ENCODE data around the gene LRRK1. TPM values are rescaled to one million over a fixed set of nuclear protein-coding genes. Genes with fewer than 3 reads are reported as not detected.

LRRK1 gene
- total RNA-seq, 1 experiment from 2014 or later, result 3.7 TPM

DNA sequence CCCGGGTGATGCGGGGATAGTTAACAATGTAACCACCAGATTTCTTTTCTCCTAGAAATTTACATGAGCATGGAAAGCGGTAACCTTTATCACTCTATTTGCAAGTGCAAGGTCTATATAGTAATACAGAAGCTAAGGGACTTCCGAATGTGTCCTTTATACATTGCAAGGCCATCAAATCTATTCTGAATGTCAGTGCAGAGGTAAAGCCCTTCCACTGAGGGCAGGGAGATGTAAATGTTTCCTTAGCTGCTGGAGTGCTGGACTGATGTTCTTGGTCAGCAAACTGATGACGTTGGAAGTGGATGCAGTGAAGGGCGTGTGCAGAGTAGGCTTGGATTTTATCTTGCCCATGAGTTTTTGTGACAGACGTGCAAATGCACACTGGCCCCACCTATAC lies 33.3 kb upstream of the LRRK1 start:
- no peak overlapping the region for H3K27ac ChIP-seq
- no peak overlapping the region for H3K4me3 ChIP-seq
- peaks cover 16% of the 10 kb centered on the region for H3K4me1 ChIP-seq (replicated peaks)
- H3K27me3 ChIP-seq (replicated peaks), result peaks cover 41% of the 10 kb centered on the region
- no peaks in the 10 kb centered on the region for H3K9me3 ChIP-seq (replicated peaks)
- DNase-seq (ENCODE audit: low read depth in 1 of 2, low spot score in 2 of 2), result no peak
- no peaks in the 10 kb centered on the region for H3K36me3 ChIP-seq

DNA sequence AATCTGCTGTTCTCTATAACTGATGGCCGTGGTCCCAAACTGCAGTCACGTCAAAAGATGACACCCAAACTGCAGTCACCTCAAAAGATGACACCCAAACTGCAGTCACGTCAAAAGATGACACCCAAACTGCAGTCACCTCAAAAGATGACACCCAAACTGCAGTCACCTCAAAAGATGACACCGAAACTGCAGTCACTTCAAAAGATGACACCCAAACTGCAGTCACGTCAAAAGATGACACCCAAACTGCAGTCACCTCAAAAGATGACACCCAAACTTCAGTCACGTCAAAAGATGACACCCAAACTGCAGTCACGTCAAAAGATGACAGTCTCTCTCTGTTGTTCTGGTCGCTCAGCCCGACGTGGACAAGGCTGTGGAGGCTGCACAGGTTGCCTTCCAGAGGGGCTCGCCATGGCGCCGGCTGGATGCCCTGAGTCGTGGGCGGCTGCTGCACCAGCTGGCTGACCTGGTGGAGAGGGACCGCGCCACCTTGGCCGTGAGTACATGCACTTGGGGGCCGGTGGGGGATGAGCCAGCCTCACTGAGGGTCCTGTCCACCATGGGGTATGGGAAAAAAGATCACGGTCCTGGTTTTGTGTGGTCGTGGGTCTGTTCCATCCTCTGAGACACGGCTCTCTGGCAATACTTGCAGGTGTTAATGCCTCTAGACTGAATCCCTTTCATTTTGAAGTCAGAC lies 31.8 kb upstream of the LRRK1 start:
- no peaks in the 10 kb centered on the region for H3K36me3 ChIP-seq
- DNase-seq (ENCODE audit: low read depth in 1 of 2, low spot score in 2 of 2), result no peak

DNA sequence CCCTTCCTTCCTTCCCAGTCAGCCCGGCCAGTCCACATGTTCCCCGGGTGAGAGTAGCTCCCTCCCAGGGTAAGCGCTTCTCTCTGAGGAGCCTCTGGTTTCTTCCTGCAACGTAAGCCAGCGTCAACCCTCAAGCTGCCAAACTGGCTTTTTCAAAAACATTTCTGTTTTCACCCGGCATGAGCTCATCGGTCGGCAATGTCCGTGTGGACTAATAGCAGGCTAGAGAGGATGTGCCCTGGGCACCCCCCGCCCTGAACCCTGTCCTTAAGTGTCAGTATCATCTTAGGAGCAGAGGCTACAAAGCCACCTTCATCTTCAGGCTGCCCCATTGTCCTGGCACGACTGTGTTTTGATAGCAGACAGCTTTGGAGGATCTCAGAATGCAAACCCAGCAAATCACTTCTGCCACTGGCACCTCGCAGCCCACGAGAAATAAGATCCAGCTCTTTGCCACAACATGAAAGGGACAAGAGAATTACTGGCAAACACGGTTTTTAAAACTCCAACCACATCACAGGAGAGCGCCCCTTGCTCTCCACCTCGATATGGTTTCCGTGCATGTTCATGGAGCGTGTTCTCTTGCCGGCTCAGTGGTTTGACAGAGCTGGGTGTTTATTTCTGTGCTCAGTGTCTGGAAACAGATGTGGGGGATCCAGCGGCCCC lies 29.6 kb upstream of the LRRK1 start:
- H3K36me3 ChIP-seq, result no peaks in the 10 kb centered on the region

More for the DNA sequence above, 31.8 kb upstream of the LRRK1 start:
- peaks cover 24% of the 10 kb centered on the region for H3K4me1 ChIP-seq (replicated peaks)
- H3K9me3 ChIP-seq (replicated peaks), result no peaks in the 10 kb centered on the region
- H3K4me3 ChIP-seq, result no peak overlapping the region
- peaks cover 25% of the 10 kb centered on the region for H3K27me3 ChIP-seq (replicated peaks)
- no peak overlapping the region for H3K27ac ChIP-seq

DNA sequence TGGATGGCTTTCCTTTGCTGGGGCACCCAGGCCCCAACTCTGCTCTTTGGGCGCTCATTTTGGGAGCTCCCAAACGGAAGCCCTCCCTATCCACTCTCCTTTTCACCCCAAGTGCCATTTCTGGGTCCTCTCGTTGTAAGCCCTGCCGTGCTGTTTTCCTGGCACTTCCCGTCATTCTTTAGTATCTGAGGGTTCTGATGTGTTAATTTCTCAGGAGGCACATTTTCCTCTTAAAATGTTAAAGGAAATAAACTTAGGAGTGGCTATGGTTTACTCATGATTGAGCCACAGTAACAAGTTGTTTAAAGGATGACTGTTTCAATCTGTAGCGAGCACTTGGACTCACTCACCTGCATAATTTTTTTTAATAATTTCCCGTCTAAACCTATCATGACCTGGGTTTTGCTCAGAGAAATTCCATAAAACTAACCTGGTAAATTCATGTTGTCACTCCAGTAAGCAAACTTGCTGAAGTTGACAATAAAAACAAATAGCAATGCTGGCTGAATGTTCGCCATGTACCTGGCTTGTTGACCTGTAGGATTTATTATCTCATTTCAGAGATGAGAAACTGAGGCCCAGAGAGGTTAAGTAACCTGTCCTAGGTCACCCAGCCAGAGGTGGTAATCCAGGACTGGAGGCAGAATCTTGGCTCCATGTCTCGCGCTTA lies 29.0 kb upstream of the LRRK1 start:
- H3K4me3 ChIP-seq, result no peak overlapping the region
- no peaks in the 10 kb centered on the region for H3K36me3 ChIP-seq

More for the DNA sequence above, 29.6 kb upstream of the LRRK1 start:
- peaks cover 24% of the 10 kb centered on the region for H3K4me1 ChIP-seq (replicated peaks)
- no peaks in the 10 kb centered on the region for H3K9me3 ChIP-seq (replicated peaks)
- H3K27ac ChIP-seq, result peak overlapping the region; percentile 7; the same call in 1 of the 2 replicates
- H3K4me3 ChIP-seq, result no peak overlapping the region
- H3K27me3 ChIP-seq (replicated peaks), result peaks cover 9% of the 10 kb centered on the region
- peak; percentile 59 to 68 for DNase-seq (ENCODE audit: low read depth in 1 of 2, low spot score in 2 of 2)

DNA sequence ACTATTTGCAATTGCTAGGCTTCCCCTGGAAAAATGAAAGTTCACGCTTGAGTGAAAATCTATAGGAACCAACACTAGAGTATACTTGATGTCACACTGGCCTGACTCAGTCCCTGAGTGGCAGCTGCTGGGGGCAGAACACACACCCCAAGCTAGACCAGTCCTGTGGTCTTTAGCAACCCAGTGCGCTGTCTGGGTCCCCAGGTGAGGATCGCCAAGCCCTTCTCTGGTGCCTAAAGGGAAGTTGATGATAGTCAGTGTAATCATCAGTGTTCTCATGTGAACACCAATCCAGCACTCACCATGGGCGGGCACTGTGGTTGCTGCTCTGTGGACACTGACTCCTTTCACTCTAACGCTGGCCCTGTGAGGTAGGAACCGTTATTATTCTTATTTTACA lies 28.3 kb upstream of the LRRK1 start:
- H3K36me3 ChIP-seq, result no peaks in the 10 kb centered on the region

More for the DNA sequence above, 29.0 kb upstream of the LRRK1 start:
- DNase-seq (ENCODE audit: low read depth in 1 of 2, low spot score in 2 of 2), result no peak
- no peak overlapping the region for H3K27ac ChIP-seq
- H3K9me3 ChIP-seq (replicated peaks), result no peaks in the 10 kb centered on the region
- H3K27me3 ChIP-seq (replicated peaks), result peaks cover 3% of the 10 kb centered on the region
- H3K4me1 ChIP-seq (replicated peaks), result peaks cover 24% of the 10 kb centered on the region

DNA sequence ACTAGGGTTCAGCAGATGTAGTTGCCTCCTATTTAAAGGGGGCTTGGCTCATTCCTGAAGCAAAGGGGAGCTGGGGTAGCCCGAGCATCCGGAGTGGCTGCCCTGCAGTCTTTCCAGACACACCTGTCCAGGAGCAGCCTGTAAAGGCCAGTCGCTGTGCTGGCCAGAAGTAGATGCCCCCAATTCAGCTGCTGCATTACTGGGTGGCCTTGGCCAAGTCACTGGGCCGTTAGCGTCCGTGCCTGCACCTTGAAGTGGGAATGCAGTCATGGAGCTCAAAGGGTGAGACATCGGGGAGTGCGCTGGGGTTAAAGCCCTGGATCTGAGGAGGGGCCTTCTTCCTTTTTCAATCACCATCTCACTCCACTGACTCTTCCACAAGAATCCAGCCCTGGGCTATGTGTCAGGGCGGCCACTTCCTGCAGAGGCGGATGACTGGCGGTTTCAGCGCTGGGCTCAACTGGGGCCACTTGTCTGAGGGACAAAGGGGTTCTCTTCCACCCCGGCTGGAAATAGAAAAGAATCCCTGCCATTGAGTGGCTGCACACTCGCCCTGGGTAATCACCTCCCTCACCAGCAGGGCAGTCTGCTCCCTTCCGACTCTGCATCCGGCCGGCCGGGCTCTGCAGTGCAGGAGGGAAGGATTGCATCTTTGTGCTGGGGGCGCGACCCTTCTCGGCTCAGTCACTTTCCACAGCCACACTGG lies 27.7 kb upstream of the LRRK1 start:
- no peak overlapping the region for H3K27ac ChIP-seq
- no peaks in the 10 kb centered on the region for H3K27me3 ChIP-seq (replicated peaks)
- H3K4me1 ChIP-seq (replicated peaks), result peaks cover 24% of the 10 kb centered on the region
- no peaks in the 10 kb centered on the region for H3K9me3 ChIP-seq (replicated peaks)
- no peak for DNase-seq (ENCODE audit: low read depth in 1 of 2, low spot score in 2 of 2)
- no peaks in the 10 kb centered on the region for H3K36me3 ChIP-seq
- H3K4me3 ChIP-seq, result no peak overlapping the region

More for the DNA sequence above, 28.3 kb upstream of the LRRK1 start:
- no peak overlapping the region for H3K27ac ChIP-seq
- no peaks in the 10 kb centered on the region; the same call in 1 of the 2 replicates for H3K27me3 ChIP-seq (replicated peaks)
- no peaks in the 10 kb centered on the region for H3K9me3 ChIP-seq (replicated peaks)
- peaks cover 24% of the 10 kb centered on the region for H3K4me1 ChIP-seq (replicated peaks)
- no peak overlapping the region for H3K4me3 ChIP-seq
- DNase-seq (ENCODE audit: low read depth in 1 of 2, low spot score in 2 of 2), result no peak

DNA sequence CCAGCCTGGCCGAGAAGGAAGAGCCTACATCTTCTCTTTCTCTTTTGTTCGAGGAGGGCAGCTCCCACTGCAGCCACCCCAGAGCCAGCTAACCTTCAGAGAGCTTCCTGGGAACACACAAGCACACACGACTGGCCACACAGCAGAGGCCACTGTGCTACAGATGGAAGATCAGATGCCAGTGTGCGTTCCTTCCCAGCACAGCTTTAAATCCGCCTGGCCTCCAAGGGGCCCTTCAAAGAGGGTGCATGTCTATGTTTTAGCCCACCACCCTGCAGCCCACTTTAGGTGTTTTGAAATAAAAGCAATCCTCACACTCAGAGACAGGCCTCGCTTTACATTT lies 27.2 kb upstream of the LRRK1 start:
- H3K27me3 ChIP-seq (replicated peaks), result no peaks in the 10 kb centered on the region
- H3K9me3 ChIP-seq (replicated peaks), result no peaks in the 10 kb centered on the region
- peaks cover 24% of the 10 kb centered on the region for H3K4me1 ChIP-seq (replicated peaks)
- H3K27ac ChIP-seq, result no peak overlapping the region
- H3K36me3 ChIP-seq, result no peaks in the 10 kb centered on the region
- no peak overlapping the region for H3K4me3 ChIP-seq
- DNase-seq (ENCODE audit: low read depth in 1 of 2, low spot score in 2 of 2), result no peak

DNA sequence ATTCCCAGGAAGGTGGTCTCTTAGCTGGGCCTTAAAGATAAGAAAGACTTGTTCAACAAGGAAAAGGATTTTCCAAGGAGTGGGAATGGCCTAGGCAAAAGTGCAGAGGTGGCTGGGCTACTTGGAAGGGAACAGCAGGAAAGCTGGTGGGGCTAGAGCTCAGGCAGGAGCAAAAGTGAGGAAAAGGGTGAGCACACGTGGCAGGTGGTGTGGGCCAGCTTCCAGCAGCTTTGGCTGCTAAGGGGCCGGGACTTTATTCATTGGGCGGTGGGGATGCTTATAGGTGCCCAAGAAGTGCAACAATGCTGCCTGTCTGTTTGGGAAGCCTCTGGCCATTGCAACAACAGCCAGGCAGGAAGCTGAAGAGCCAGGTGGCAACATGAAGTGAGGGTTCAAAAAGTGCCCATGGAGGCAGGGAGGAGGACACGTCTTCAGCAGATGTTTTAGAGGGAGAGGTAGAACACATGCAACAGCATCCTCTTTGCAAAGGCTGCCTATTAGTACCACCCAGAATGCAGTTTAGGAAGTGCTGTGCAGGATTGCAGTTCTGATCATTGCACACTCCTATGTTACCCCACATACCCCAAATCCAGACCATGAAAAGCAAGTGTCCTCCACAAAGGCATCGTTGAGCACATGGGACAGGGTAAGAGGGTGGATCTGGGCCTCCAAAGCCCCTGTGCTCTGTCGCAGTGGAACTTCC lies 25.7 kb upstream of the LRRK1 start:
- H3K9me3 ChIP-seq (replicated peaks), result no peaks in the 10 kb centered on the region
- no peak for DNase-seq (ENCODE audit: low read depth in 1 of 2, low spot score in 2 of 2)
- H3K27ac ChIP-seq, result no peak overlapping the region
- no peaks in the 10 kb centered on the region for H3K27me3 ChIP-seq (replicated peaks)
- peaks cover 24% of the 10 kb centered on the region for H3K4me1 ChIP-seq (replicated peaks)
- no peaks in the 10 kb centered on the region for H3K36me3 ChIP-seq
- no peak overlapping the region for H3K4me3 ChIP-seq

DNA sequence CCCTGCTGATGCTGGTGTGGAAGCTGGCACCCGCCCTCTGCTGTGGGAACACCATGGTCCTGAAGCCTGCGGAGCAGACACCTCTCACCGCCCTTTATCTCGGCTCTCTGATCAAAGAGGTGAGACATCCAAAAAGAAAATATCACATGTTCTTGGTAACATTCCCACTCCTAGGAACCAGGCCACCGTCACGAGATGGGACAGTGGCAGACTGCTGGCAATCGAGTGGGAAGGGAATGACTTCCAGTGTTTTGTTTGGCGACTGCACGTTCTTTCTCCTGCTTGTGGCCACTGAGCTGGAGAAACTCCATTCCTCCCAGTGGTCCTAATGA lies 25.2 kb upstream of the LRRK1 start:
- Histone ChIP-seq H3K27ac (no peak overlapping the region), H3K4me3 (no peak overlapping the region), H3K36me3 (no peaks in the 10 kb centered on the region), H3K27me3 (replicated peaks) (no peaks in the 10 kb centered on the region), H3K9me3 (replicated peaks) (no peaks in the 10 kb centered on the region), H3K4me1 (replicated peaks) (peaks cover 21% of the 10 kb centered on the region)
- no peak for DNase-seq (ENCODE audit: low read depth in 1 of 2, low spot score in 2 of 2)

DNA sequence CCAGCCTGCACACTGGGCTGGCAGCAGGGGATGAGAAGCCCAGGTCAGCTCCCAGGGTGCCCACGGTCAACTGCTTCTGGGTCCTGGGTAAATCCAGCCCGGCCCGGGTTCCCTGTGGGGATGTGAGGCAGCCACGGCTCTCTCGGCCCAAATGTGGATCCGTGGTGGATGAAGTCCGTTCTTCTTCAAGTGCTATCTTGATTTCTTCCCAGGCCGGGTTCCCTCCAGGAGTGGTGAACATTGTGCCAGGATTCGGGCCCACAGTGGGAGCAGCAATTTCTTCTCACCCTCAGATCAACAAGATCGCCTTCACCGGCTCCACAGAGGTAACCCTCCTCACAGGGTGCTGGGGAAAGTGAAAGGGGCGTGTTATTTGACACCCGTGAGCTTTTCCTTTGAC lies 23.4 kb upstream of the LRRK1 start:
- H3K4me3 ChIP-seq, result no peak overlapping the region
- no peaks in the 10 kb centered on the region for H3K27me3 ChIP-seq (replicated peaks)
- H3K27ac ChIP-seq, result no peak overlapping the region
- DNase-seq (ENCODE audit: low read depth in 1 of 2, low spot score in 2 of 2), result no peak
- peaks cover 8% of the 10 kb centered on the region; the same call in 1 of the 2 replicates for H3K4me1 ChIP-seq (replicated peaks)
- no peaks in the 10 kb centered on the region for H3K9me3 ChIP-seq (replicated peaks)
- no peaks in the 10 kb centered on the region for H3K36me3 ChIP-seq

DNA sequence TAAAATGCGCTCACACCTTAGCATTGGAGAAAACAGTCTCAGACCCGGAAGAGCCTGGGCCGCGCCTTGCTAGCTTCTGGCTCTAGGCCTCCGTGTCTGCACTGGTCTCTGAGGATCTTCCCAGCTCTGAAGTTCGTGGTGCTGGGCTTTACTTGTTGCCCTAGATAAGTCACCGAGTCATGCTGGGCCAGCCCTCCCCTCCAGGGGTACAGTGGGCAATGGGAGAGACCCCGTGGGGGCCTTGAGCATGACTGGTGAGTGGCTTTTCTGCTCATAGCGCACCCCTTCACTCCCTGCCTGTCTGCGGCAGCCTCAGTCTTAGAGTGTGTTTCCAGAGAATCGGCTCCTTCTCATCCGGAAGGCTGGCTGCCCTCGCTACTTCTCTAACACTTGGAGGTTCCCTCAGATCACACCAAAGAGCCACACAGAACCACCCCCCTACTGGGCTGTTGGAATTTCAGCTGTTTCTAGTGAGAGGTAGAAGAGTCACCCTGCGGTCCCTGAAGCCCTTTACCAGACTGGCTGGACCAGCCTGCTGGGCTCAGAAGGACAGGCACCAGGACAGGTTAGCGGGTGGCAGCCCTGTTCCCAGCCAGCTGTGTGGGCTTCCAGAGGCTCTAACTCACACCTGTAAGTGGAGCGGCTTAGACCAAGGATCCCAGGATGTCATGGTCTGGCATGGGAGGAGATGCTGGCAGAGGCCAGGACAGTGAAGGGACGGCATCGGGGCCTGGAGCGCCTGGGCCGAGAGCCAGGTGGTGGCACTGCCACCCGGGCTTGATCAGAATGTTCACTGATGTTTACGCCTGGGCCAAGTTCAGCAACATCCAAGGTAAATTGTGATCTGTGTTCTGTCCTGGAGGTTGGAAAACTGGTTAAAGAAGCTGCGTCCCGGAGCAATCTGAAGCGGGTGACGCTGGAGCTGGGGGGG lies 21.7 kb upstream of the LRRK1 start:
- no peak for DNase-seq (ENCODE audit: low read depth in 1 of 2, low spot score in 2 of 2)
- no peaks in the 10 kb centered on the region for H3K36me3 ChIP-seq
- H3K4me1 ChIP-seq (replicated peaks), result peaks cover 11% of the 10 kb centered on the region
- H3K27ac ChIP-seq, result no peak overlapping the region
- H3K9me3 ChIP-seq (replicated peaks), result no peaks in the 10 kb centered on the region
- H3K4me3 ChIP-seq, result no peak overlapping the region
- H3K27me3 ChIP-seq (replicated peaks), result no peaks in the 10 kb centered on the region

DNA sequence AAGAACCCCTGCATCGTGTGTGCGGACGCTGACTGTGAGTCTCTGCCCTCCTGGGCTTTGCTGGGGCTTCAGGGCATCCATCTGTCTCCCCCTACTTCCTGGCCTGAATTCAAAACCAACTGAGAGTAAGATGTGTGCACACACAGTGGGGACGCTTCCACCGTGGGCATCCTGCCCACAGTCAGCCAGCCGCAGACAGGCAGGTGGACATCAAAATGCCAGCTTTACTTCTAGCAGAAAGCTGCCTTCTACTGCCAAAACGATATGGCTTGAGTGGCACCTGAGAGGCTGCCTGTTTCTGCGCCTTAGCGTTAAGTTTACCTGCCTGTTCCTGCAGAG lies 21.0 kb upstream of the LRRK1 start:
- no peaks in the 10 kb centered on the region for H3K27me3 ChIP-seq (replicated peaks)
- H3K4me1 ChIP-seq (replicated peaks), result peaks cover 16% of the 10 kb centered on the region
- H3K9me3 ChIP-seq (replicated peaks), result no peaks in the 10 kb centered on the region
- no peak for DNase-seq (ENCODE audit: low read depth in 1 of 2, low spot score in 2 of 2)
- no peak overlapping the region for H3K27ac ChIP-seq
- no peaks in the 10 kb centered on the region for H3K36me3 ChIP-seq
- no peak overlapping the region for H3K4me3 ChIP-seq
